HG03097 (cell line): ENCODE data around the gene SFXN1.

ENCODE experiments used
- ATAC-seq: cut with Tn5 transposase; IDR thresholded peaks from one replicate; pipeline ENCODE4 v1.9.1; 2021; ENCODE audit not compliant: unreplicated experiment, low FRiP score

SFXN1 gene

DNA sequence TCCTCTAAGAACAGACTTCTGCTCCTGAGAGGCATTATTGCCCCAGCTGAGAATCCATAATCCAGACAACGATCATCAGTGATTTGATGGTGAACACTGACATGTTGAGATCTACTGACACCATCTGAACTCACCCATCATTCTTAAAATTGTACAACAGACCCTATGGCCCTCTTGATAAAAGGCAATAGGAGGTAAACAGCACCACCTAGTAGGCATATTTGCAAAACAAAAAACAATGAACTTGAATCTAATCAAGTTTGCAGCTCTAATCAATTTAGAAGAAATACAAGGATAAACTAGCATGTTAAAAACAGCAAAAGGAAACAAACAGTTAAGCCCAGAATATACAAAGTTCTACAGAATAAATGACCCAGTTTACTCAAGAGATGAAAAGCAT, 89.6 kb downstream of the SFXN1 start:
- no peak for ATAC-seq

DNA sequence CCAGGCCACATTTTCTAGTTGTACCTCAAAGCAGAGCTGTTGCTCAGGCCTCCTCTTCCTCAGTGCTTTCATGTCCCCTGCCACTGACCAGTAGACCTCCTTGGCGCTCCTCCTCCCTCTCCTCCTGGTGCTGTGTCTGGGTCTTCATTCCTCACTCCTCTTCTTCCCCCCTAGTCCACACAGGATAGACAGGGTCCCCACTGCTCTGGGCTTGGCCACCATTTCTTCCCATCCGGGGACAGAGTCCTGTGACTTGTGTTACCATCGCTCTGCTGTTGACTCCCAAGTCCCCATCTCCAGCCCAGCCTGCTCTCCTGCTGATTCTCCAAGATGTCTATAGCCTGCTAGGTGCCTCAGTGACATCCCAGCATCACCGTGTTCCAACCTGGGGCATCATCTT, 91.3 kb downstream of the SFXN1 start:
- ATAC-seq: no peak

DNA sequence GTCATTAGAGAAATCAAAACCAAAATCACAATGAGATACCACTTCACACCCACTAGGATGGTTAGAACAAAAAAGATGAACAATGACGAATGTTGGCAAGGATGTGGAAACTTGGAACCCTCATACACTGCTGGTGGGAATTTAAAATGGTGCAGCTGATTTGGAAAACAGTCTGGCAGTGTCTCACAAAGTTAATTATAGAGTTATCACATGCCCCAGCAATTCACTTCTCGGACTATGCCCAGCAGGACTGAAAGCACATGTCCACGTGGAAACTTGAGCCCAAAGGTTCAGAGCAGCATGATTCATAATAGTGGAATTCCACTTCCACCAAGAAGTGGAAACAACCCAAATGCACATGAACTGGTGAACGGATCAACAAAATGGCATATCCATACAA, 94.5 kb downstream of the SFXN1 start:
- ATAC-seq: no peak

DNA sequence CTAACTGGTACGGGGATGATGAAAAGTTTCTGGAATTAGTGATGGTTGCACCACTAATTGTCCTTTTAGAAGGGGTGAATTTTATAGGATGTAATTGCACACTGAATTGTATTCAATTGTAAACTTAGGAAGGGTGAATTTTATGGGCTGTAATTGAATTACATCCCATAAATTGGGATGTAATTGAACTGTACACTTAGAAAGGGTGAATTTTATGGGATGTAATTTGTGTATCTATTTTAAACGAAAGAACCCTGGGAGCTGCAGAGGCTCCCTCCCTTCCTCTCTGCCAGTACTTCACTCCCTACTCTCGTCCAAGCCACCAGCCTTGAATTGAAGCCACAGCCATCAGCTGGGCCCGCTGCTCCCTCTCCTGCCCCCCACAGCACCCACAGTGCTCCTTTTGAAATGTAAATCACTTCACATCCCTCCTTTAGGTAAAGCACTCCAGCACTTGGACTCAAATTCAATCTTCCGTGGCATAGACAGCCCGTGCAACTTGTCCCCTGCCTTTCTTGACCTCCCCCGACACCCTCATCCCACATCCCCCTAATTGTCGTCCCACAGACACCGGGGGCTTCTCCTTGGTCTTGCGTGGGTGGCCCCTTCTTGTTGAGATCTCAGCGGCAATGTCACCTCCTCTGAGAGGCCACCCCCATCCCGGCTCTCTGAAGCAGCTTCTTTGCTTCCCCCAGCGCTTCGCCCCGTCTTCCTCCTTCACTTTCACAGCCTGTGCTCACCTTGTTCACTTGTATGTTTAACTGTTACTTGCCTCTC, 95.3 kb downstream of the SFXN1 start:
- ATAC-seq: no peak

DNA sequence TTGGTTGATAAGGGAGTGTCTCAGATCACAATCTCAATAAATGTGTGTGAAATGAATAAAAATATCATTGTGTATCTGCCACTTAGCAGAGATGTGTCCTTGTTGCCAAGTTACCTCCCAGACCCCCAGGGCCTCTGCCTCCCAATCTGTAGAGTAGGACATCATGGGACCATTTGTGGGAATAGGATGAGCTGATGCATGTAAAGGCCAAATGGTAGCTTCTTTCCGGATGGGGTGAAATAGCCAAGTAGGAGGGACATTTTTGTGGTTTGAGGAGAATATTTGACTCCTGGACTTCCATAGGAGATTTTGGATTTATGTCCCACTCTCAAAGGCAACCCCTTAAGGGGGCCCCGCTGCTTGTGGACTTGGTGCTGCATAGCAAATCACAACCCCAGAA, 96.9 kb downstream of the SFXN1 start:
- no peak for ATAC-seq

DNA sequence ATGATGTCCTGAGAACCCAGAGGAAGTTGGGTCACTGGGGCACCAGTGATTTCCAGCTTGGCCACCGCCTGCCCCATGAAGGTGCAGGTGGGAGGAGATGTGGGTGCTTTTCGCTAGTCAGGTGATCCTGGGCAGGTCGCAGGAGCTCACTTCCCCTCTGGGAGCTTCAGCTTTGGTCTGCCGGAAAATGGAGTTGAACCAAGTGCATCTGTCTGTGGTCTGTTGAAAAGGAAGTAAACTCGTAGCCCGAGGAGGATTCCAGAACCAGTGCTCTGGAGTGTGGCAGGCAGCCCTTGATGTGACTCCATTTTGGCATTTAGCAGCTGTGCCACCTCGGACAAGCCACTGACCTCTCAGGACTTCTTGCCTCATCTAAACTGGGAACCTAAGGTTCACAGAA, 97.7 kb downstream of the SFXN1 start:
- no peak for ATAC-seq

DNA sequence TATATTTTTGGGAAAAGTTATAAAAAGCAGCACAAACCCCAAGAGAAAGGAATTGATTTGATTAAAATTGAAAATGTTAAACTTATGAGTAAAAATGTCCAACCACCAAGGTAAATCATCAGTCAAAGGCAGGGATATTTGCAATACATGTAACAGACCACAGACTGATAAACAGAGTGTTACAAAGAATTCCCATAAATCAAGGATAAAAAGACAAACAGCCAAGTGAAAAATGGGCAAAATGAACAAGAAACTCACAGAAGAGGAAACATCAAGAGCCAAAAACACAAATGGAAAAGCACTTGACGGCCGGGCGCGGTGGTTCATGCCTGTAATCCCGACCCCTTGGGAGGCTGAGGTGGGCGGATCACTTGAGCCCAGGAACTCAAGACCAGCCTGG, 98.2 kb downstream of the SFXN1 start:
- ATAC-seq: no peak
